Lower leg skin (tissue), 3 donors: ENCODE measurements around the gene TBKBP1.

Source experiments
- POLR2A ChIP-seq, 2 donors: fragments of 450-650 bp; IDR thresholded peaks; one replicate each; pipeline ENCODE4 v1.6.1; 2016 to 2017; ENCODE audit warnings: antibody characterized with exemption in 2 of 2, mild to moderate bottlenecking in 1 of 2, moderate library complexity in 1 of 2
- TF ChIP-seq, protein P1 (sequence below), 3 donors: fragments of 450-650 bp; IDR thresholded peaks; one replicate each; pipeline ENCODE4 v1.5.1; 2016; ENCODE audit warnings: antibody characterized with exemption in 3 of 3, mild to moderate bottlenecking in 3 of 3, moderate library complexity in 2 of 3

DNA sequence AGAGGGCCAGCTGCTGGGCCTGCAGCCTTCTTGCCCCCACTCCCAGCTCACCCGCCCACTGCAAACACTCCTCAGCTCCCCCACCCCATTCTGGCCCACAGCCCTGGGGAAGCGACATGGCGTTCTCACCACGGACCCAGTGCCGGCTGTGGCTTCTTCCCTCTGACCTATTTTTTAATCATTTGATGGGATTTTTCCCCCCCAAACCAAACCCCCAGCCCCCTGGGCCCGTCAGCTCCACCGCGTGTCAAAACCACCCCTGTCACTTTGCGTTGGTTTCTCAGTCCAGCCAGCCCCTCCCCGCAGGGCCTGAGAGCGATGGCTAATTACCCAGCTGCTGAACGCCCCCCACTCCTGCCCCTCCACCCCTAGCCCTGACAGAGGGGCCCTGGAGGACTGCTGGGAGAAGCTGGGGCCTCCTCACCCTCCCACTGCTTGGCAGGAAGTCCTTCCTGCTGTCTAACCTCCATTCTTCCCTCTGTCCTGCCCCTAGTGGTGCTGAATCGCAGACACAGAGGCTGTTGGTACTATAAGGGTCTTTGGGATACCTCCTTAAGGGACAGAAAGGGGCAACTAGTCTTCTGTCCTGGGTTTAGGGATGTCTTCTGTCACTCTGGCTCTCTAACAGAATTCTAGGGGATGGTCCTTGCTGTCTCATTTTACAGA, 31.6 kb downstream of the TBKBP1 start:
- TF ChIP-seq POLR2A (IDR thresholded peaks at IDR 0.05): no peak
- TF ChIP-seq, protein P1, sequence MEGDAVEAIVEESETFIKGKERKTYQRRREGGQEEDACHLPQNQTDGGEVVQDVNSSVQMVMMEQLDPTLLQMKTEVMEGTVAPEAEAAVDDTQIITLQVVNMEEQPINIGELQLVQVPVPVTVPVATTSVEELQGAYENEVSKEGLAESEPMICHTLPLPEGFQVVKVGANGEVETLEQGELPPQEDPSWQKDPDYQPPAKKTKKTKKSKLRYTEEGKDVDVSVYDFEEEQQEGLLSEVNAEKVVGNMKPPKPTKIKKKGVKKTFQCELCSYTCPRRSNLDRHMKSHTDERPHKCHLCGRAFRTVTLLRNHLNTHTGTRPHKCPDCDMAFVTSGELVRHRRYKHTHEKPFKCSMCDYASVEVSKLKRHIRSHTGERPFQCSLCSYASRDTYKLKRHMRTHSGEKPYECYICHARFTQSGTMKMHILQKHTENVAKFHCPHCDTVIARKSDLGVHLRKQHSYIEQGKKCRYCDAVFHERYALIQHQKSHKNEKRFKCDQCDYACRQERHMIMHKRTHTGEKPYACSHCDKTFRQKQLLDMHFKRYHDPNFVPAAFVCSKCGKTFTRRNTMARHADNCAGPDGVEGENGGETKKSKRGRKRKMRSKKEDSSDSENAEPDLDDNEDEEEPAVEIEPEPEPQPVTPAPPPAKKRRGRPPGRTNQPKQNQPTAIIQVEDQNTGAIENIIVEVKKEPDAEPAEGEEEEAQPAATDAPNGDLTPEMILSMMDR (IDR thresholded peaks at IDR 0.05): no peak
